ENCODE measurements around the gene RIMS4. TPM values are rescaled to one million over a fixed set of nuclear protein-coding genes. Genes with fewer than 3 reads are reported as not detected.

Gene RIMS4
- 10 to 100 TPM in 2 of 4 donors, 1 to 10 TPM in 2; 2.8 to 13.8 (median 7.9) TPM for total RNA-seq

GRCh38 chr20:44810391-44811149, at the start of gene RIMS4:
TSS of gene RIMS4 (minus strand) at chr20:44810546. CDS start at chr20:44810271, 275 bp downstream.
- Histone ChIP-seq H3K27me3 (no peaks in the 10 kb centered on the region), H3K4me3 (replicated peaks in 1 of 3) (peak within 1 kb of the TSS in 2 of 3 donors; percentile 10 to 31), H3K27ac (no peak within 1 kb of the TSS), H3K4me1 (peaks cover 0 to 11% of the 10 kb centered on the region in 2 donors), H3K9me3 (no peaks in the 10 kb centered on the region), H3K36me3 (no peaks in the 10 kb centered on the region)
- peak; percentile 15 to 22 for DNase-seq
- TF ChIP-seq, protein P1, sequence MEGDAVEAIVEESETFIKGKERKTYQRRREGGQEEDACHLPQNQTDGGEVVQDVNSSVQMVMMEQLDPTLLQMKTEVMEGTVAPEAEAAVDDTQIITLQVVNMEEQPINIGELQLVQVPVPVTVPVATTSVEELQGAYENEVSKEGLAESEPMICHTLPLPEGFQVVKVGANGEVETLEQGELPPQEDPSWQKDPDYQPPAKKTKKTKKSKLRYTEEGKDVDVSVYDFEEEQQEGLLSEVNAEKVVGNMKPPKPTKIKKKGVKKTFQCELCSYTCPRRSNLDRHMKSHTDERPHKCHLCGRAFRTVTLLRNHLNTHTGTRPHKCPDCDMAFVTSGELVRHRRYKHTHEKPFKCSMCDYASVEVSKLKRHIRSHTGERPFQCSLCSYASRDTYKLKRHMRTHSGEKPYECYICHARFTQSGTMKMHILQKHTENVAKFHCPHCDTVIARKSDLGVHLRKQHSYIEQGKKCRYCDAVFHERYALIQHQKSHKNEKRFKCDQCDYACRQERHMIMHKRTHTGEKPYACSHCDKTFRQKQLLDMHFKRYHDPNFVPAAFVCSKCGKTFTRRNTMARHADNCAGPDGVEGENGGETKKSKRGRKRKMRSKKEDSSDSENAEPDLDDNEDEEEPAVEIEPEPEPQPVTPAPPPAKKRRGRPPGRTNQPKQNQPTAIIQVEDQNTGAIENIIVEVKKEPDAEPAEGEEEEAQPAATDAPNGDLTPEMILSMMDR (IDR thresholded peaks at IDR 0.05), result peak in 1 of 6 experiments; percentile 17
- no peak for TF ChIP-seq POLR2A (IDR thresholded peaks at IDR 0.05)
- 39 to 44% methylated on average over 5 to 9 of the region's 89 CpGs for WGBS, 2 donors
- intact Hi-C loops (cut with DNase I), result no loop called here

DNA sequence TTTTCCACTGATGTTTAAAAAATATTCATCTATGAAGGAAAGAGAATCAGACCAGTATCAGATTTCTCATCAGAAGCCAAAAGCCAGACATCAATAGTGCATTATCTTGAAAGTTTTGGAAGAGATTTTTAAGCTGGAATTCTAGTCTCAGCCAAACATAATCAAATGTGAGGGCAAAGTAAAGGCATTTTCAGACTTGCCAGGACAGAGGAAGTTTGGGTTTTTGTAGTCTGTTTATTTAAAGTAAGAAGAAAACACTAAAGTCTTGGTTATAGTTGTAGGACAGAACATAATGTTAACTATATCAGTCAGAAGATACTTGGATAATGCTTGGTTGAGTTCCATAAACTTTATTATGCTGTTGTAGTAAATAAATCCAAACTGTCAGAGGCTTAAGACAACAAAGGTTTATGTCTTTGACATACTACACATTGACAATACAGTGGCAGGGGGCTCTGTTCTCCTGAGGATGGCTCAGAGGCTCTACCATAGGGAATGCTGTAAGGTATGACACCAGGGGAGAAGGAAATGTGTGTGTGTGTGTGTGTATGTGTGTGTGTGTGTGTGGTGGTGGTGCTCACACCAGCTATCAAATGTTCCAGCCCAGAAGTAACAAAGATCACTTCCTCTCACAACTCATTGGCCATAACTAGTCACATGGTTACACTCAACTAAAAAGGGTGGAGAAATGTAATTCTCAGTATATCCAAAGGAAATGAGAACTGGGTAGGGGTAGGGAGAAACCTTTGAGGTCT, 48.4 kb upstream of the RIMS4 start:
- Histone ChIP-seq H3K9me3 (no peaks in the 10 kb centered on the region), H3K36me3 (no peaks in the 10 kb centered on the region), H3K27me3 (no peaks in the 10 kb centered on the region), H3K4me3 (replicated peaks in 1 of 3) (no peak overlapping the region), H3K4me1 (peaks cover 19 to 27% of the 10 kb centered on the region in 2 donors), H3K27ac (no peak overlapping the region)
- DNase-seq, result no peak
- intact Hi-C loops (cut with DNase I), result no loop called here
- TF ChIP-seq, protein P1 (IDR thresholded peaks at IDR 0.05), result no peak
- TF ChIP-seq POLR2A (IDR thresholded peaks at IDR 0.05), result no peak

DNA sequence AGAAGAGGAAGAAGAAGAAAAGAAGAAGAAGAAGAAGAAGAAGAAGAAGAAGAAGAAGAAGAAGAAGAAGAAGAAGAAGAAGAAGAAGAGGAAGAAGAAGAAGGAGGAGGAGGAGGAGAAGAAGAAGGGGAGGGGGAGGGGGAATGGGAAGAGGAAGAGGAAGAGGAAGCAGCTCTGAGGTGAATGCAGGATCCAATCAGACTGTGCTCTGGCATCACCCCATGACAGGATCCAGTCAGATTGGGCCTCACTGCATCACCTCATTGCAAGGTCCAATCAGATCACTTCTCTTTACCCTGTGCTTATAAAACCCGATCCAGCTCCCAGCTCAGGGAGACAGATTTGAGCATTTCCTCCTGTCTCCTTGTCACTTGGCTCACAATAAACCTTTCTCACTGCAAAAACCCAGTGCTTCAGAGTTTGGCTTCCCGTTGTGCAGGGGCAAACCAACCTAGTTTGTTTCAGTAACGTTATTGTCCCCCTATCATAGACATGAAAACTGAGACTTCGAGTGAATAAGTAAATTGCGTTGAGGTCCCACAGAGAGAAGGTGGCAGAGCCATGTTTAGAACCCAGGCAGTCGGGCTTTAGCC, 46.6 kb upstream of the RIMS4 start:
- Histone ChIP-seq H3K9me3 (no peaks in the 10 kb centered on the region), H3K27ac (no peak overlapping the region), H3K4me3 (replicated peaks in 1 of 3) (no peak overlapping the region), H3K36me3 (no peaks in the 10 kb centered on the region), H3K4me1 (peaks cover 2 to 8% of the 10 kb centered on the region in 2 donors), H3K27me3 (no peaks in the 10 kb centered on the region)
- intact Hi-C loops (cut with DNase I), result no loop called here
- 84 to 85% methylated on average over 6 of the region's 6 CpGs for WGBS, 2 donors
- TF ChIP-seq, protein P1 (IDR thresholded peaks at IDR 0.05), result no peak
- TF ChIP-seq POLR2A (IDR thresholded peaks at IDR 0.05), result no peak
- DNase-seq, result no peak

DNA sequence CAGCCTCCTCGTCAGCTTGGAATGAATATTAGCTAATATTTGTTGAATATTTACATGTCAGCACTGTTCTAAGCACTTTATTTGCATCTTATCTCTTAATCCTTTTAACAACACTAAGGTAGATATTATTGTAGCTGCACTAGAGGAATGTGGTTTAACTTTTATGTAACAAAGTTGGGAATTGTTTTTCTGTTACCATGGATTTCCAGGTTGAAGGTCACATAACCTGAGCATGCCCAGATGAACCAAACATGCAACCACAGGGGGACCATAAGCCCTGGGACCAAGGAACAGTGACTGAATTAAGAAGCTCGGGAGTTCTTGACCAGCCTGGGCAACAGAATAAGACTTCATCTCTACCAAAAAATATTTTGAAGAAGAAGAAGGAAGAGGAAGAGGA, 46.1 kb upstream of the RIMS4 start:
- 81 to 84% methylated on average over 2 of the region's 2 CpGs for WGBS, 2 donors
- H3K27me3 ChIP-seq, result no peaks in the 10 kb centered on the region
- peaks cover 0 to 4% of the 10 kb centered on the region in 2 donors for H3K4me1 ChIP-seq
- DNase-seq, result no peak
- H3K36me3 ChIP-seq, result no peaks in the 10 kb centered on the region
- TF ChIP-seq, protein P1 (IDR thresholded peaks at IDR 0.05), result no peak
- no peak for TF ChIP-seq POLR2A (IDR thresholded peaks at IDR 0.05)
- H3K4me3 ChIP-seq (replicated peaks in 1 of 3), result no peak overlapping the region
- no peak overlapping the region for H3K27ac ChIP-seq
- intact Hi-C loops (cut with DNase I), result no loop called here
- no peaks in the 10 kb centered on the region for H3K9me3 ChIP-seq

All from thyroid gland (tissue), 4 donors.